C4-2B (cell line): ENCODE results near the gene INF2.

Experiments used
- ZFX ChIP-seq: fragments of 450-650 bp; IDR thresholded peaks from 2 replicates; pipeline ENCODE4 v1.6.1; 2017
- TF ChIP-seq, protein P1 (sequence below): fragments of 450-650 bp; conservative IDR thresholded peaks from 2 replicates; pipeline ENCODE4 v1.5.1; 2017; ENCODE audit warnings: mild to moderate bottlenecking

DNA sequence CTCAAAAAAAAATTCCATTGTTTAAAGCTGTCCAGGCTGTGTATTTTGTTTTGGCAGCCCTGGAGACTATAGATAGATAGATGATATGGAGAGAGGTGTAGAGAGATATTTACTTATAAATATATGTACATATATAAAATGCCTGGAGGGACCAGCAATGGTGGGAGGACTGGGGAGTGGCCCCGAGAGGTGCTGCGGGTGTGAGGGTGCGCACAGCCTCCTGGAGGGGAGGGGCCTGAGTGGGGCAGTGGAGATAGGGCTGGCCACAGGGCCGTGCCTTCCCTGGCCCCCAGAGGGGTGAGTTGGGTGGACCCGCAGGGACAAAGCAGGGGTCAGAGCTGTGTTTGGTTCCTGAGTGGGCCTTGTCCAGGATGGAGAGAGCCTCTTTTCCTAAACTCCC is 41.1 kb downstream of the INF2 start:
- TF ChIP-seq, protein P1, sequence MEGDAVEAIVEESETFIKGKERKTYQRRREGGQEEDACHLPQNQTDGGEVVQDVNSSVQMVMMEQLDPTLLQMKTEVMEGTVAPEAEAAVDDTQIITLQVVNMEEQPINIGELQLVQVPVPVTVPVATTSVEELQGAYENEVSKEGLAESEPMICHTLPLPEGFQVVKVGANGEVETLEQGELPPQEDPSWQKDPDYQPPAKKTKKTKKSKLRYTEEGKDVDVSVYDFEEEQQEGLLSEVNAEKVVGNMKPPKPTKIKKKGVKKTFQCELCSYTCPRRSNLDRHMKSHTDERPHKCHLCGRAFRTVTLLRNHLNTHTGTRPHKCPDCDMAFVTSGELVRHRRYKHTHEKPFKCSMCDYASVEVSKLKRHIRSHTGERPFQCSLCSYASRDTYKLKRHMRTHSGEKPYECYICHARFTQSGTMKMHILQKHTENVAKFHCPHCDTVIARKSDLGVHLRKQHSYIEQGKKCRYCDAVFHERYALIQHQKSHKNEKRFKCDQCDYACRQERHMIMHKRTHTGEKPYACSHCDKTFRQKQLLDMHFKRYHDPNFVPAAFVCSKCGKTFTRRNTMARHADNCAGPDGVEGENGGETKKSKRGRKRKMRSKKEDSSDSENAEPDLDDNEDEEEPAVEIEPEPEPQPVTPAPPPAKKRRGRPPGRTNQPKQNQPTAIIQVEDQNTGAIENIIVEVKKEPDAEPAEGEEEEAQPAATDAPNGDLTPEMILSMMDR: no peak
- no peak for TF ChIP-seq ZFX
